LNCaP clone FGC (cell line): ENCODE data around the gene DHX9.
"Not testable (repeated sequence)": the region's sequence is repeated elsewhere in the genome, so short reads cannot be mapped to it uniquely, and the experiment has no call there.

Experiments
- DNase-seq: peaks from one replicate; pipeline ENCODE4 v3.0.0-alpha.2; 2011; ENCODE audit warnings: low read depth
- H3K4me3 ChIP-seq: 2 replicates; pipeline ENCODE4 v1.5.1; 2011; ENCODE audit warnings: mild to moderate bottlenecking, low read depth, low read length, control low read depth
- TF ChIP-seq, protein P1 (sequence below): IDR thresholded peaks from 2 replicates; pipeline ENCODE4 v1.5.1; 2012; ENCODE audit warnings: mild to moderate bottlenecking; ENCODE audit not compliant: control insufficient read depth, insufficient read depth; ENCODE audit errors: extremely low read depth

Gene DHX9

DNA sequence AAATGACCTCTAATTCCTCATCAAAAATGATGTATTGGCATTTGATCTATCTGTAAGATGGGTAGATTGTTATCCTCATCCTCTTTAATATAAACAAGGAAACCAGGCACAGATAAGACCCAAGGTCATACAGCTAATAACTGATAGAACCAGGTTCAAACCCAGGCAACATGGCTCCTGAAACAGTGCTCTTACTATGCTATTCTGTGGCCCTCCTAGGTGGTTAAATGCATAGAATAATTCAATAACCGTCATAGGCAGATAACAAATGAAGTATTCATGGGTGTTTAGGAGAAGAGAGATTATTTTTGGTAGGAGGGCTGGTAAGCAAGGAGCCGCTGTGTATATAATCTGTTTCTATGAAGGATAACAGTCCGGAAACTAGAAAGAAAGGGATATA, 46.4 kb downstream of the DHX9 start:
- TF ChIP-seq, protein P1, sequence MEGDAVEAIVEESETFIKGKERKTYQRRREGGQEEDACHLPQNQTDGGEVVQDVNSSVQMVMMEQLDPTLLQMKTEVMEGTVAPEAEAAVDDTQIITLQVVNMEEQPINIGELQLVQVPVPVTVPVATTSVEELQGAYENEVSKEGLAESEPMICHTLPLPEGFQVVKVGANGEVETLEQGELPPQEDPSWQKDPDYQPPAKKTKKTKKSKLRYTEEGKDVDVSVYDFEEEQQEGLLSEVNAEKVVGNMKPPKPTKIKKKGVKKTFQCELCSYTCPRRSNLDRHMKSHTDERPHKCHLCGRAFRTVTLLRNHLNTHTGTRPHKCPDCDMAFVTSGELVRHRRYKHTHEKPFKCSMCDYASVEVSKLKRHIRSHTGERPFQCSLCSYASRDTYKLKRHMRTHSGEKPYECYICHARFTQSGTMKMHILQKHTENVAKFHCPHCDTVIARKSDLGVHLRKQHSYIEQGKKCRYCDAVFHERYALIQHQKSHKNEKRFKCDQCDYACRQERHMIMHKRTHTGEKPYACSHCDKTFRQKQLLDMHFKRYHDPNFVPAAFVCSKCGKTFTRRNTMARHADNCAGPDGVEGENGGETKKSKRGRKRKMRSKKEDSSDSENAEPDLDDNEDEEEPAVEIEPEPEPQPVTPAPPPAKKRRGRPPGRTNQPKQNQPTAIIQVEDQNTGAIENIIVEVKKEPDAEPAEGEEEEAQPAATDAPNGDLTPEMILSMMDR = no peak
- H3K4me3 ChIP-seq = no peak overlapping the region
- DNase-seq = no peak

DNA sequence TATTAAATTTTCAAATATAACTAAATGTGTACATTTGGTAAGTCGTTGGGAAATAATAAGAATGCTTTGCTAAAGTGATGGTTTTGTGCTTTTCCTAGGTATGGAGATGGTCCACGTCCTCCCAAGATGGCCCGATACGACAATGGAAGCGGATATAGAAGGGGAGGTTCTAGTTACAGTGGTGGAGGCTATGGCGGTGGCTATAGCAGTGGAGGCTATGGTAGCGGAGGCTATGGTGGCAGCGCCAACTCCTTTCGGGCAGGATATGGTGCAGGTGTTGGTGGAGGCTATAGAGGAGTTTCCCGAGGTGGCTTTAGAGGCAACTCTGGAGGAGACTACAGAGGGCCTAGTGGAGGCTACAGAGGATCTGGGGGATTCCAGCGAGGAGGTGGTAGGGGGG, 47.8 kb downstream of the DHX9 start:
- no peak for DNase-seq
- TF ChIP-seq, protein P1 = no peak
- no peak overlapping the region for H3K4me3 ChIP-seq

DNA sequence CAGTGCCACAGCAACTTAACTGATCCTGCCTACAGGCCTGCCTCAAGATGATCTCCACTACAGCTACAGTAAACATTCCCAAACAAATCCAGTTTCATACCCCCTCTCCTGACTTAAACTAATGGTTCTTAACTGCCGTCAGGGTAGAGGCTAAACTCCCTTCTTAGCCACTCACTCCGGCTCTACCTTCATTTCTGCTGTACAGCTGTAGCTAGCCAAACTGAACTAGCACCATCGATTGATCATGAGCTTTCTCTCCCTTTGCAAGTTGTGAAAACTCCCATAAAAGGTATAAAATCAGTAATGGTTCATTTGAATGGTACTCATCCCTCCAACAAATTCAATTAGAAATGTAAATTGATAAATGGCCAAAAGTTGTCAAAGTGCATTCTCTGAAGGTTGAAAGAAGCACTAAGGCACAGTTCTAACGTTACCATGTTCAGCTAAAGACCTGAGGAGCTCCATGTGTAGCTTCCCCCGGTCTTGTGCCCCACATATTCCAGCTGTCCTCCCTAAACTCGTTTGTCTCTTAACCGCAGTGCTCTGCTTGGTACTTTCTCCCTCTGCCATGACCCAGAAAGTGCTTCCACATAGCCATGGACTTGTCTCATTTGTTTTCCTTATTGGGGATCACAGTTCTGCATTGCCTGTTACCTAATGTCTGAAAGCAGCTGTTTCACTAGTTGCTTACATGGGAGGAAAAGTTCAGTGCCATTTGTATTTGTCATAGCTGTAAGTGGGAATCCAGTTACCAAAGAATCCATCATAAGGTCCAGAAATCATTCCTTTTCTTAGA, 49.8 kb downstream of the DHX9 start:
- DNase-seq = no peak
- no peak overlapping the region for H3K4me3 ChIP-seq
- TF ChIP-seq, protein P1 = no peak

DNA sequence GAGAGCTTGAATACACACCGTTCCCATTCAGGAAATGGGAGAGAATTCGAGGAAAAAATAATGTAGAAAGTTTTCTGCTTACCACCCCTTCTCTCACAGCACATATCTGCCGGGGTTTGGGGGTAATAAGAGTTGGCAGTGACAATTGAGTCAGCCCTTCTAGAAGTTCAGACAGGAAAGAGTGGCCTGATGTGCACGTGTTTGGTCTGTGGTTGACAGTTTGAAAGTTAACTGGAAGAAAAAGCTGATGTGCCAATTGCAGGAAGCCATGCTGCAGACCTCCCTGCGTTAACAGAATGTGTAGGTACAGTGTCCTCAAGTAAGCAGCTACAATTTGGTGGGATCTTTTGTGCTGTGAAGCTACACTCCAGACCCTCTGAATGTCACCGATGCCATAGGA, 50.9 kb downstream of the DHX9 start:
- no peak for DNase-seq
- H3K4me3 ChIP-seq = no peak overlapping the region
- TF ChIP-seq, protein P1 = no peak

DNA sequence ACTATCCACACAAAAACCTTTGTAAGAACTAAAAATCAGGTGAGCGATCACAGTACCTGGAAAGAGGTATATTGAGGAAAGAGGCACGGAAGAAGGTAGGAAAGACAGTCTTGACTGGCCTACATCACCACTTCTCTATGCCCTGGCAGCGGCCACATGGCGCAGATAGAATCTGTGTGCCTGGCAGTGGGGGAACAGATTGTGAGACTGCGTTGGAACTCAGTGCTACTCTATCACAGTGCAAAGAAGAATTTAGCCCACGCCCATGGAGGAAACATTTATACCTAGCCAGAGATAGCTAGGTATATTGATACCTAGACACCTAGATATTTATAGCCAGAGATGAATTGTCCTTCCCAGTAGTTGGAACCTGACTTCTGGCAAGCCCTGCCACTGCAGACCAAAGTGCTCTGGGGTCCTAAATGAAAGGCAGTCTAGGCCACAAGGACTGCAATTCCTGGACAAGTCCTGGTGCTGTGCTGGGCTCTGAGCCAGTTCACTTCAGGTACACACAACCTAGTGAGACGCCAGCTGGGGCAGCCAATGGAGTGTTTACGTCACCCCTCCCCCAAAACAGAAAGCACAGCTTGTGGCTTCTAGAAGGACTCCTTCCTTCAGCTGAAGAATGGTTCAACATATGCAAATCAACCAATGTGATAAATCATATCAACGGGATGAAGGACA, 51.9 kb downstream of the DHX9 start:
- TF ChIP-seq, protein P1 = no peak
- DNase-seq = peak; percentile 37
- no peak overlapping the region for H3K4me3 ChIP-seq

DNA sequence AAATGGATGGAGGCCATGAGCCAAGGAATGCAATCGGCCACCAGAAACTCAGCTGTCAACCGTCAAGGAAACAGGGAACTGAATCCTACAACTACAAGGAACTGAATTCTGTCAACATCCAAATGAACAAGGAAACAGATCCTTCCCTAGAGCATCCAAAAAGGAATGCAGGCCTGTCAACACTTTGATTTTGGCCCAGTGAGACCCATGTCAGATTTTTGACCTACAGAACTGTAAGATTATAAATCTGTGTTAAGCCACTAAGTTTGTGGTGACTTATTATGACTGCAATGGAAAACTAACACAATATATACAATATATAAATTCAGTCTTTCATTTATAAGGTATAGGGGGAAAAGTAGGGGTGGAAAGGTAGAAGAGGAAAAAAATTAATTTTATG, 58.5 kb downstream of the DHX9 start:
- no peak for DNase-seq
- TF ChIP-seq, protein P1 = no peak
- no peak overlapping the region for H3K4me3 ChIP-seq

DNA sequence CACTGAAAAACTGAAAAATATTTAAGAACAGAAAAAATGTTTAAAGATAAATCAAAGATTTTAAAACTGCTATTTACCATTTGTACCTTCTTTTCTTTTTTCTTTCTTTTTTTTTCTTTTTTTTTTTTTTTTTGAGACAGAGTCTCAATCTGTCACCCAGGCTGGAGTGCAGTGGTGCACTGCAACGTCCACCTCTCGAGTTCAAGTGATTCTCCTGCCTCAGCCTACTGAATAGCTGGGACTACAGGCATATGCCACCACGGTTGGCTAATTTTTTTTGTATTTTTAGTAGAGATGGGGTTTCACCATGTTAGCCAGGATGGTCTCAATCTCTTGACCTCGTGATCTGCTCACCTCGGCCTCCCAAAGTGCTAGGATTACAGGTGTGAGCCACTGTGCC, 62.8 kb downstream of the DHX9 start:
- not testable (repeated sequence) for H3K4me3 ChIP-seq, DNase-seq
